HCT116 (cell line): ENCODE results near the gene MORN5. TPM values are rescaled to one million over a fixed set of nuclear protein-coding genes. Genes with fewer than 3 reads are reported as not detected.

Source experiments
- ATAC-seq: fragments of 200-7000 bp; cut with Tn5 transposase; 2 replicates; pipeline ENCODE4 v1.9.1; 2020; ENCODE audit warnings: mild to moderate bottlenecking, moderate library complexity
- BruUV-seq: library from RNA; stranded (reverse); fragments of 400-500 nt; replicated peaks from 2 replicates; lab custom pipeline; 2021; lab: Mats Ljungman, UMichigan
- CTCF ChIA-PET: fragments of 300-600 bp; sonication (Branson Sonifier 250); formaldehyde crosslinking; loops from one replicate; lab custom pipeline; 2021; ENCODE audit warnings: antibody characterized with exemption; lab: Charles Lee
- POLR2A ChIA-PET: fragments of 300-600, 350-600 bp; sonication (Branson Sonifier 250); formaldehyde crosslinking; loops from one replicate; lab custom pipeline; 2021; ENCODE audit warnings: antibody characterized with exemption; lab: Charles Lee
- RAD21 ChIA-PET, 2 experiments: fragments of 300-600 bp; sonication (Branson Sonifier 250); formaldehyde crosslinking; loops; one replicate each; lab custom pipeline; 2023; ENCODE audit warnings: low total read pairs in 2 of 2; ENCODE audit not compliant: uncharacterized antibody in 2 of 2, unreplicated experiment in 2 of 2, low non-redundant PET in 1 of 2; lab: Charles Lee
- DNase-seq: peaks from one replicate; pipeline ENCODE4 v3.0.0-alpha.2; 2010; ENCODE audit warnings: low read depth, low spot score
- H2AFZ ChIP-seq: fragments of 200-600 bp; shearing (Covaris generic), sonication (generic); 2 replicates; pipeline ENCODE4 v1.6.1; 2017; ENCODE audit warnings: low read depth, mixed run types, mixed read lengths, antibody characterized with exemption, low read length; ENCODE audit not compliant: poor library complexity, severe bottlenecking
- H3K27ac ChIP-seq: 2 replicates; pipeline ENCODE4 v1.5.1; 2012; ENCODE audit warnings: low read depth, low read length
- H3K27me3 ChIP-seq: fragments of 200-600 bp; sonication (generic); 2 replicates; pipeline ENCODE4 v1.6.1; 2016; ENCODE audit warnings: mixed run types, low read length, mixed read lengths; ENCODE audit not compliant: insufficient read depth
- H3K36me3 ChIP-seq, 2 experiments: fragments of 200-500 bp in 1 of 2; fragments of 200-600 bp in 1 of 2; sonication (Bioruptor generic) in 1 of 2; sonication (generic) in 1 of 2; 2 replicates each; pipeline versions ENCODE4 v1.5.1 to v1.6.1; 2014 to 2016; ENCODE audit warnings: low read length in 2 of 2, inconsistent platforms in 1 of 2, mixed read lengths in 1 of 2, mixed run types in 1 of 2; ENCODE audit not compliant: insufficient read depth in 2 of 2, control insufficient read depth in 1 of 2
- H3K4me1 ChIP-seq, 2 experiments: fragments of 200-600 bp in 1 of 2; sonication (generic) in 1 of 2; 2 replicates each; pipeline versions ENCODE4 v1.5.1 to v1.6.1; 2012 to 2017; ENCODE audit warnings: low read length in 2 of 2, inconsistent platforms in 1 of 2, mild to moderate bottlenecking in 1 of 2, mixed read lengths in 1 of 2, mixed run types in 1 of 2, moderate library complexity in 1 of 2; ENCODE audit not compliant: insufficient read depth in 2 of 2, control insufficient read depth in 1 of 2
- H3K4me2 ChIP-seq: fragments of 200-600 bp; sonication (generic); 2 replicates; pipeline ENCODE4 v1.6.1; 2017; ENCODE audit warnings: mixed run types, low read length, mixed read lengths
- H3K4me3 ChIP-seq, 2 experiments: fragments of 200-600 bp in 1 of 2; sonication (generic) in 1 of 2; replicated peaks in 1 of 2; 2 replicates each; pipeline ENCODE4 v1.5.1; 2011 to 2016; ENCODE audit warnings: low read length in 2 of 2, control low read depth in 1 of 2, low read depth in 1 of 2, mild to moderate bottlenecking in 1 of 2, mixed read lengths in 1 of 2, mixed run types in 1 of 2
- H3K79me2 ChIP-seq: fragments of 200-600 bp; sonication (generic); 2 replicates; pipeline ENCODE4 v1.6.1; 2017; ENCODE audit warnings: mild to moderate bottlenecking, mixed run types, low read length, moderate library complexity, mixed read lengths; ENCODE audit not compliant: insufficient read depth
- H3K9ac ChIP-seq: fragments of 200-600 bp; sonication (generic); 2 replicates; pipeline ENCODE4 v1.6.1; 2016; ENCODE audit warnings: low read length, mixed read lengths
- H3K9me2 ChIP-seq: fragments of 200-600 bp; sonication (generic), shearing (Covaris generic); 2 replicates; pipeline ENCODE4 v1.6.1; 2017; ENCODE audit warnings: mixed run types, mild to moderate bottlenecking, moderate library complexity; ENCODE audit not compliant: insufficient read depth
- H3K9me3 ChIP-seq, 2 experiments: fragments of 200-500 bp in 1 of 2; fragments of 200-600 bp in 1 of 2; sonication (Bioruptor generic) in 1 of 2; sonication (generic) in 1 of 2; 2 replicates each; pipeline ENCODE4 v1.6.1; 2014 to 2017; ENCODE audit warnings: low read length in 2 of 2, mixed read lengths in 2 of 2, inconsistent platforms in 1 of 2, low read depth in 1 of 2, mild to moderate bottlenecking in 1 of 2, mixed run types in 1 of 2, moderate library complexity in 1 of 2; ENCODE audit not compliant: control insufficient read depth in 1 of 2, insufficient read depth in 1 of 2
- H4K20me1 ChIP-seq: fragments of 200-600 bp; sonication (generic), shearing (Covaris generic); 2 replicates; pipeline ENCODE4 v1.6.1; 2017; ENCODE audit warnings: mixed run types, mild to moderate bottlenecking, moderate library complexity; ENCODE audit not compliant: insufficient read depth
- ATF3 ChIP-seq: IDR thresholded peaks from 2 replicates; pipeline ENCODE4 v1.6.1; 2012
- CBX3 ChIP-seq: IDR thresholded peaks from 2 replicates; pipeline ENCODE4 v1.6.1; 2012; ENCODE audit warnings: low read depth
- CEBPB ChIP-seq: IDR thresholded peaks from 2 replicates; pipeline ENCODE4 v1.6.1; 2012; ENCODE audit warnings: low read depth
- CTCF ChIP-seq, 3 experiments: fragments of 200-600 bp in 1 of 3; sonication (generic) in 1 of 3; IDR thresholded peaks in 2 of 3; conservative IDR thresholded peaks in 1 of 3; 2 replicates each; pipeline ENCODE4 v1.5.1; 2012 to 2017; ENCODE audit warnings: low read depth in 2 of 3, low read length in 2 of 3, antibody characterized with exemption in 1 of 3, borderline replicate concordance in 1 of 3, control low read depth in 1 of 3, mild to moderate bottlenecking in 1 of 3, mixed read lengths in 1 of 3, mixed run types in 1 of 3, moderate library complexity in 1 of 3; ENCODE audit not compliant: insufficient read depth in 1 of 3
- EGR1 ChIP-seq: IDR thresholded peaks from 2 replicates; pipeline ENCODE4 v1.6.1; 2012; ENCODE audit warnings: low read depth
- ELF1 ChIP-seq: IDR thresholded peaks from 2 replicates; pipeline ENCODE4 v1.6.1; 2012; ENCODE audit warnings: low read depth, borderline replicate concordance
- EZH2 ChIP-seq: fragments of 200-600 bp; sonication (generic); IDR thresholded peaks from 2 replicates; pipeline ENCODE4 v1.6.1; 2017; ENCODE audit warnings: antibody characterized with exemption, mixed run types
- EZH2phosphoT487 ChIP-seq: fragments of 200-600 bp; IDR thresholded peaks from 2 replicates; pipeline ENCODE4 v1.6.1; 2018; ENCODE audit warnings: antibody characterized with exemption, borderline replicate concordance
- FOSL1 ChIP-seq: IDR thresholded peaks from 2 replicates; pipeline ENCODE4 v1.6.1; 2012; ENCODE audit warnings: low read depth
- JUND ChIP-seq: IDR thresholded peaks from 2 replicates; pipeline ENCODE4 v1.6.1; 2012
- POLR2A ChIP-seq: IDR thresholded peaks from 2 replicates; pipeline ENCODE4 v1.7.0; 2011; ENCODE audit warnings: borderline replicate concordance; ENCODE audit not compliant: insufficient read depth, insufficient read length; ENCODE audit errors: extremely low read depth
- POLR2AphosphoS5 ChIP-seq: IDR thresholded peaks from 2 replicates; pipeline ENCODE4 v1.6.1; 2011; ENCODE audit warnings: mild to moderate bottlenecking, low read depth, low read length, moderate library complexity
- RAD21 ChIP-seq: IDR thresholded peaks from 2 replicates; pipeline ENCODE4 v1.6.1; 2012; ENCODE audit warnings: low read depth, mild to moderate bottlenecking
- REST ChIP-seq: IDR thresholded peaks from 2 replicates; pipeline ENCODE4 v1.6.1; 2012; ENCODE audit warnings: low read depth
- SIN3A ChIP-seq: IDR thresholded peaks from 2 replicates; pipeline ENCODE4 v1.6.1; 2012; ENCODE audit warnings: low read depth
- SP1 ChIP-seq: IDR thresholded peaks from 2 replicates; pipeline ENCODE4 v1.6.1; 2012; ENCODE audit warnings: low read depth
- SRF ChIP-seq: IDR thresholded peaks from 2 replicates; pipeline ENCODE4 v1.6.1; 2012; ENCODE audit warnings: low read depth
- TCF7L2 ChIP-seq: IDR thresholded peaks from 2 replicates; pipeline ENCODE4 v1.7.0; 2011; ENCODE audit warnings: borderline replicate concordance, inconsistent platforms; ENCODE audit not compliant: insufficient read depth, insufficient read length; ENCODE audit errors: extremely low read depth
- ZBTB33 ChIP-seq: IDR thresholded peaks from 2 replicates; pipeline ENCODE4 v1.6.1; 2011; ENCODE audit warnings: mild to moderate bottlenecking, low read length, moderate library complexity; ENCODE audit not compliant: insufficient replicate concordance; ENCODE audit errors: extremely low read depth
- ZNF274 ChIP-seq: fragments of 200-500 bp; sonication (Bioruptor generic); IDR thresholded peaks from 2 replicates; pipeline ENCODE4 v1.6.1; 2014; ENCODE audit warnings: mild to moderate bottlenecking, low read depth, low read length, inconsistent platforms
- intact Hi-C: fragments of 100-400 bp; cut with micrococcal nuclease; formaldehyde crosslinking; loops from 2 replicates; pipeline ENCODE4 v1.10.0; 2022
- total RNA-seq: library from RNA; stranded (reverse); gene quantifications from one replicate; pipeline ENCODE4 v1.2.1, GENCODE V29; 2021; ENCODE audit not compliant: unreplicated experiment

The MORN5 gene
- total RNA-seq, 1 experiment from 2014 or later: not detected

- Histone ChIP-seq H3K4me1 (peaks cover 3 to 23% of the 10 kb centered on the region in 2 experiments; a peak in 3 of 4 replicates), H3K9me2 (no peaks in the 10 kb centered on the region), H3K79me2 (no peaks in the 10 kb centered on the region), H3K4me3 (no peak overlapping the region), H4K20me1 (no peaks in the 10 kb centered on the region), H3K27ac (no peak overlapping the region), H3K27me3 (no peaks in the 10 kb centered on the region), H3K4me2 (no peak overlapping the region), H2AFZ (no peak overlapping the region), H3K9me3 (no peaks in the 10 kb centered on the region), H3K36me3 (no peaks in the 10 kb centered on the region), H3K9ac (no peak overlapping the region)
- DNase-seq: no peak
- BruUV-seq: no TSS peak
- ChIA-PET RAD21 (interaction anchor here in 1 of 2 experiments (0.7 kb wide), 1 partner anchor 102 kb away, joined by 4 read pairs; no protein-coding TSS in a partner anchor), CTCF (no interaction called here), POLR2A (no interaction called here)
- TF ChIP-seq SIN3A (no peak), FOSL1 (no peak), POLR2AphosphoS5 (no peak), POLR2A (no peak), EGR1 (no peak), SP1 (no peak), ATF3 (no peak), EZH2phosphoT487 (no peak), RAD21 (no peak), ZBTB33 (no peak), CTCF (IDR thresholded peaks at IDR 0.05 in 2 of 3, conservative IDR thresholded peaks at IDR 0.05 in 1 of 3; ENCODE audit: borderline replicate concordance in 1 of 3, insufficient read depth in 1 of 3, low read depth in 2 of 3, low read length in 2 of 3) (no peak), CEBPB (no peak), JUND (no peak), CBX3 (no peak), ZNF274 (no peak), REST (no peak), EZH2 (no peak), ELF1 (no peak), SRF (no peak), TCF7L2 (no peak)
- no peak for ATAC-seq
- intact Hi-C loops: no loop called here
Observed at GRCh38 chr9:122216798-122217418, 57.2 kb downstream of the MORN5 start.
